GM12891 (cell line): ENCODE measurements around the gene ZBTB7B.

Experiments
- DNase-seq: peaks from one replicate; pipeline ENCODE4 v3.0.0; 2011; ENCODE audit warnings: low spot score; ENCODE audit not compliant: insufficient read length
- FAIRE-seq: peaks from 2 replicates; lab custom pipeline; 2011; peaks lifted over from hg19 to GRCh38; lab: Jason Lieb, UNC
- PAX5 ChIP-seq: IDR thresholded peaks from 2 replicates; pipeline ENCODE4 v1.6.1; 2011; ENCODE audit warnings: low read length, moderate library complexity, mild to moderate bottlenecking; ENCODE audit not compliant: insufficient read depth, severe bottlenecking
- POLR2A ChIP-seq: IDR thresholded peaks from 2 replicates; pipeline ENCODE4 v1.6.1; 2011; ENCODE audit warnings: low read depth, low read length, control low read depth
- POLR2AphosphoS5 ChIP-seq: IDR thresholded peaks from 2 replicates; pipeline ENCODE4 v1.6.1; 2011; ENCODE audit warnings: low read depth, low read length, control low read depth
- POU2F2 ChIP-seq: IDR thresholded peaks from 2 replicates; pipeline ENCODE4 v1.6.1; 2011; ENCODE audit warnings: low read depth, mild to moderate bottlenecking, control low read depth, low read length, moderate library complexity
- SPI1 ChIP-seq: IDR thresholded peaks from 2 replicates; pipeline ENCODE4 v1.6.1; 2011; ENCODE audit warnings: low read depth, low read length, control low read depth
- TAF1 ChIP-seq: IDR thresholded peaks from 2 replicates; pipeline ENCODE4 v1.6.1; 2011; ENCODE audit warnings: low read depth, low read length, control low read depth

Gene ZBTB7B

GRCh38 chr1:155003227-155003765 lies 694 bp downstream of the ZBTB7B start:
- no peak for FAIRE-seq
- no peak for DNase-seq
- TF ChIP-seq TAF1 (no peak), PAX5 (no peak), SPI1 (no peak), POU2F2 (no peak)

DNA sequence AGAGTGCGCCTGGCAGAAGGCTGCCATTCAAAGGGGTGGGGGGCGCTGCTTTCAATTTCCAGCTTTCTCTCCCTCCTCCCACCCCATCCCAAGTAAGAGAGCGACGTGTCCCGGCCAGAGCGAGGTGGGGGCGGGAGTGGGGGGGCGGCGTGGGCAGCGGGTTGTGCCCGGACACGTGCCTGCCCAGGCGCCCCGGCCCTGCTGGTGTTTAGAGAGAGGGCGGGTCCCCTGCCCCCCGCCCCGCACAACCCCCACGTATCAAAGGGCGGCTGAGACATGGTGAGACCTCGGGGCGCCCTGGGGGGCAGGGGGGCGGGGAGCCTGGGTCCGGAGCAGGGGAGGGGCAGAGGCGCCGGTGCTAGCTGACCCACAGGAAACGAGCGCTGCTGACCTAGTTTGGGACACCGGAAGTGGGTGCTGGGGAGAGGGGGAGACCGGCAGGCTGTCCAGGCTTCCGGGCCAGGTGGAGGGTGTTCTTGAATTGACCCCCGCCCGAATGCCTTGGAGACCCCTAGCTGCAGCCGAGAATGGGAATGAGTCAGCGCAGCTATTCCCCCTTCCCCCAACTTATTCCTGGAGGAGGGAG lies 1.3 kb downstream of the ZBTB7B start:
- no peak for FAIRE-seq
- TF ChIP-seq POLR2AphosphoS5: no peak
- DNase-seq: no peak

- peak; percentile 67 for FAIRE-seq
- TF ChIP-seq TAF1 (no peak), PAX5 (no peak), POLR2A (no peak), POLR2AphosphoS5 (no peak), POU2F2 (no peak), SPI1 (no peak)
- no peak for DNase-seq
Observed at GRCh38 chr1:155004352-155005075, 1.9 kb downstream of the ZBTB7B start.

DNA sequence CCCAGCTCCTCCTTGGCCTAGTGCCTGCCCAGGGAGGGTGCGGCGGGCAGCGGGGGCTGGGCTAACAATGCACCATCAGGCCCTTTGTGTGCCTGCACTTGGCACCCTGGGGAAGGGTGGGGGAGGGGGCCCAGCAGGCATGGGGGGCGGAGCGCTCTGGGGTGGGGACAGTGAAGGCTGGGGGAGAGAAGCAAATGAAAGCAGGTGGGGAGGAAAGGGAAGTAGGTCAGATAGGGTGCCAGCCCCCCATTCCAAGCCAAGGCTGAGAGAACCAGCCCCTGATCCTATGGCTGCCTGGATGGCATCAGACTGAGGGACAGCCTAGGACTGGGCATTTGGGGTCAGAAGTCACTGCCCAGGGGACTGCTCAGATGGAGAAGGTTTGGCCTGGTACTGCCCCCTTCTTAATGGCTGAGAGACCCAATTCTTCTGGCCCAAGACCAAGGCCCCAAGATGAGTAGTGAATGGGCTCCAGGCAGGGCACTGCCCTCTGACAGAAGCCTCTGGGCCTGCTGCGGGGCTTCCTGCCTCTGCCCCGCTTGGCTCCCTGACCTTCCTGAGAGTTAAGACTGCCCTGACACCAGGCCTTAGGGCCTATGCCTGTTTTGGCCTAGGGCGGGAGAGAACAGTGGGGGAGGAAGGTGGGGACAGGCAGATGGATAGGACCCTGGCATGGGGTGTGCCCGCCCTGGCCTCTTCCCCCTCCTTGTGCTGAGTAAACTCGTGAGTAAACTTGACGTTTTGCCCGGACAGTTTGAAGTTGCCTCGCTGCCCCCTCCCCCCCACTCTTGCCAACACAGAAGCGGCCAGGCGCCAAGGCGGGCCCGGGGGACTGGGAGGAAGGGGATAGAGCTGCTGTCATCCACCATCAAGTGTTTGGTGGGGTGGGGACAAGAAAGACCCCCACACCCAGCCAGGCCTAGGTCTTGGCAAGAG lies 2.7 kb downstream of the ZBTB7B start:
- no peak for DNase-seq
- FAIRE-seq: no peak
- TF ChIP-seq POU2F2 (no peak), TAF1 (no peak)

DNA sequence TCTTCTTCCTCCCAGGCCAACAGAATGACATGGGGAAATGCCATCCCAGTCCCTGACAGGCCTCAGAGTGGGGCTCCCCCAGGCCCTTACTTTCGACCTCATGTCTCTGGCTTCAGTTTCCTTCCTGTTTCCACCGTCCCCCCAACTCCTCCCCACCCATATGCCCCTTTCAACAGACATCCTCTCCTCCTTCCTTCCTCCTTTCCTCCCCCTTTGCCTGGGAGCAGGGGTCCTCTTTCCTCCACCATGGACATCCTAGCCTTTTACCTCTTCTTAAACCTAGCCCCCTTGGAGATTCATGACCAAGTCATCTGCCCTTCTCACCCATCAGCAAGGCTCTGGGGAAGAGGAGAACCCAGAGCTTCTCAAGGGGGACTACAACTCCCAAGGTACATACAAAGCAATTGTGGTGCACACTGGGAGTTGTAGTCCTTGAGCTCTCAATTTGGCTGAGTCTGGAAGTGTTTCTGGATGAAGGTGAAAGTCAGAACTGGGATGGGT lies 4.0 kb downstream of the ZBTB7B start:
- TF ChIP-seq TAF1: no peak
- no peak for TF ChIP-seq PAX5
- TF ChIP-seq POLR2A: no peak
- no peak for TF ChIP-seq POLR2AphosphoS5
- no peak for TF ChIP-seq POU2F2
- TF ChIP-seq SPI1: no peak
- DNase-seq: no peak
- FAIRE-seq: peak; percentile 88

DNA sequence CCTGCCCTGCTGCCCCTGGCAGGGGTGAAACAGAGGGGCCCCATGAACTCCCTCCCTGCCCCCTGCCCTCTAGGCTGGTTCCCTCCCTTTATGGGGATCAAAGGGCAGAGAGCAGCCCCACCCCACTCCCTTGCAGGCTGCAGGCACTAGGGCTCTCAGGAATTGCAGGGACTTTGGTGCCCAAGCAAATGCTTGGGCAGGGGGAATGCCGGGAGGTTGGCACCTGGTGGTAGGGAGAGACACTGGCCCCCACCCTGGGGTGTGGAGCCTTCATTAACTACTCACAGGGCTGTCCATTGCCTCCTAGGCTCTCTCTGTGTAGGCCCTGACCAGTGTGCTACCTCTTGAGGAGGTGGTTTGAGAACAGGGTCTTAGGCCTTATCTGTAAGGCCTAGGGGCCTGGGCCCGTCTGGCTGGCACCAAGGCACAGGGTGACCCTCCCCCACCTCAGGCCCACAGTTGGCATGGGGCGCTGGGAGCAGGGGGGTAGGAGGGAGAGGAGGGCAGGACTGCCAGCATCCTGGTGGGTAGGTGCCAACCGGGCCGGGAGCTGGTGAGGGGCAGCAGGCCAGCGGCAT lies 4.7 kb downstream of the ZBTB7B start:
- FAIRE-seq (no peak), DNase-seq (no peak)
- TF ChIP-seq POLR2A (no peak), POU2F2 (no peak), POLR2AphosphoS5 (no peak), PAX5 (no peak), TAF1 (no peak), SPI1 (no peak)

DNA sequence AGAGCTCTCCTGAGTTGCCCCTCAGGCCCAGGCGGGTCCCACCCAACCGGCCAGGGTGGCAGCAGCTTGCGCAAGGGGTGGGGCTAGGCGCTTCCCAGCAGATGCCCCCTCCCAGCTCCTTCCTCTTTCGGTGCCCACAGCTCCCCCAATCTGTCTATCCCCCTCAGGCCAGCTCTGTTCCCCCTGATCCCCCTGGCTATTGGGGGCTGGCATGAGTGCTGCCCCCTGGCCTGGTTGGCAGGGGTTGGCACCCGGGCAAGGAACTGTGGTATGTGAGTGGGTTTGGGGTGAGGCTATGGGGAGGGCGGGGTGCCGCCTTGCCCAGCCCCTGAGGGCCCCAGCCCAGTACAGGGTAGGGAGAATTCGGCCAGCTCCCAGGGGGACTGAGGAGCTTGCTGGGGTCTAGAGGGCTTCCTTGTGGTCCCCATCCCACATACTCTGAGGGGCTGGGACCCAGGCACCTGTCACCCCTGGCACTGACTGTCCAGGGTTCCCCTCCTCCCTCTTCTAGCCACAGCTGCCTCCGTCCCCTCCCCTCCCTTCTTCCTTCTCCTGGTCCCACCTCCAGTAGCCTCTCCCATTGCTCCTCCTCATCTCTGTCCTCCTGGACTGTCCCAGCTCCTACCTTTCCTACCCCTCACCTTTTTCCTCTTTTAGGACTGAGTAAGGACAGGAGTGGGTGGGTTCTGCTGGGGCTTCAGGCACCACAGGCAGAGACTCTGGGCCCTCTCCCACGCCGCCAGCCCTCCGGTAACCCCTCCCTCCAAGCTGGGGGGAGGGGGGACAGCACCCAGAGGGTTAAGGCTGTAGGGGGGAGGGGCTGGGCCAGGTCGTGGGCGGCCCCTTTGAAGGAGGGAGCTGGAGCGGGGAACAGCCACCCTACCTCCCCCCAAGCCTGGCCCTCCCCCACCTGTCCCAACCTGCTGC lies 5.7 kb downstream of the ZBTB7B start:
- TF ChIP-seq POLR2A: no peak
- DNase-seq (no peak), FAIRE-seq (no peak)

DNA sequence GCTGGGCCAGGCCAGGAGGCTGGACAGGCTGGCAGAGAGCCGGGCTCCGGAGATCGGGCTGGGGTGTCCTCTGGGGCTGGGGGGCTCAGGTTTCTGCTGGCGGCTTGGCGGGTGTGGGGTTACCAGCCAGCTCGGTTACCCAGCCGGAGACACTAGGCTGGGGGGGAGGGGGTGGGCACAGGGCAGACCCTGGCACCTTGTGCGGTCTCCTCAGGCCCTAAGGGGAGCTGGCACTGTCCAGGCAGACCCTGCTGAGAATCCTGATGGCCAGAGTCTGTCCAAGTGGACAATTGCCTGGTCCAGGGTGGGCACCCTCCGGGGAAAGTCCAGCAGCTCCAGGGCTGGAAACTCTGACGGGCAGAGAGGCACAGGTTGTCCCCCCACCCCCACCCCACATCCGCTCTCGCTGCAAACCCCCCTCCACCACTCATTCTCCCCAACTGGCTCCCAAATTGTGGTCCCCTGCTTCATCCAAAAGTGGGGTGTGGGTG lies 6.7 kb downstream of the ZBTB7B start:
- no peak for FAIRE-seq
- TF ChIP-seq POLR2AphosphoS5: no peak
- no peak for TF ChIP-seq PAX5
- no peak for TF ChIP-seq POU2F2
- TF ChIP-seq TAF1: no peak
- no peak for TF ChIP-seq SPI1
- TF ChIP-seq POLR2A: no peak
- no peak for DNase-seq

DNA sequence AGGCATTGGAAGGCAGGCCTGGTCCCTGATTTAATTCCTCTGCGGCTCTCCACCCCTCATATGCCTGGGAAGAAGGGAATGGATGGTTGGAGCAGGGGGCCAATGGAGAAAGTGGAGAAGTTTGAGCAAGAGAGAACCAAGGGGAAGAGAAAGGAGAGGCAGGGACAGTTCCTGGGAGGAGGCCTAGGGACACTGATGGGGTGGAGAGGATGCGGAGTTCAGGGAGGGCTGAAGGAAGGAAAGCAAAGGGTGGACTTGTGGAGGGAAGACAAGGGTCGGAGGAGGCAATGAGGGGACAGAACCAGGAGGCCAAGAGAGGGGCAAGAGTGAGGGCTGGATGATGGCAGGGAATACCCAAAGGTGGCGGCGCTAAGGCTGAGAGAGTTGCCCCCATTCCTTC lies 7.1 kb downstream of the ZBTB7B start:
- TF ChIP-seq POLR2A (no peak), TAF1 (no peak), POU2F2 (no peak), PAX5 (no peak), SPI1 (no peak), POLR2AphosphoS5 (no peak)
- no peak for DNase-seq
- no peak for FAIRE-seq
